Measurements from ENCODE around the gene WNT8B.

The WNT8B gene

GRCh38 chr10:100529475-100530298 lies 66.9 kb downstream of the WNT8B start, which contains the start of gene NDUFB8:
Gene NDUFB8, minus strand, starts transcription at chr10:100529871. Its CDS starts 20 bp downstream, at chr10:100529851.
- peak; percentile 33 for DNase-seq (ENCODE audit: low read depth)
- peak within 1 kb of the TSS; percentile 84 for H3K4me3 ChIP-seq (ENCODE audit: control insufficient read depth, low read depth, low read length)
- TF ChIP-seq CTCF (IDR thresholded peaks at IDR 0.05; ENCODE audit: control insufficient read depth, insufficient read depth, low read depth, low read length, missing control alignments), result no peak

GRCh38 chr10:100531761-100532160 lies 69.0 kb downstream of the WNT8B start:
- DNase-seq (ENCODE audit: low read depth), result no peak
- no peak for TF ChIP-seq CTCF (IDR thresholded peaks at IDR 0.05; ENCODE audit: control insufficient read depth, insufficient read depth, low read depth, low read length, missing control alignments)
- H3K4me3 ChIP-seq (ENCODE audit: control insufficient read depth, low read depth, low read length), result no peak overlapping the region
